Spinal cord (tissue), 10 donors: ENCODE data around the gene KBTBD4. TPM values are rescaled to one million over a fixed set of nuclear protein-coding genes. Genes with fewer than 3 reads are reported as not detected.
"Not testable (repeated sequence)": the region's sequence is repeated elsewhere in the genome, so short reads cannot be mapped to it uniquely, and the experiment has no call there.

Experiments used
- DNase-seq, 6 donors: peaks; one replicate each; pipeline versions ENCODE4 v3.0.0 to v3.0.0-alpha.2; 2013 to 2015; ENCODE audit warnings: low spot score in 6 of 6, low read depth in 4 of 6
- H3K27ac ChIP-seq: one replicate; pipeline ENCODE4 v1.5.1; 2013; ENCODE audit warnings: low read depth, low read length, control low read depth
- H3K27me3 ChIP-seq: one replicate; pipeline ENCODE4 v1.6.1; 2013; ENCODE audit warnings: low read length; ENCODE audit not compliant: control insufficient read depth, insufficient read depth
- H3K36me3 ChIP-seq: one replicate; pipeline ENCODE4 v1.6.1; 2013; ENCODE audit warnings: low read length; ENCODE audit not compliant: control insufficient read depth, insufficient read depth
- H3K4me1 ChIP-seq: one replicate; pipeline ENCODE4 v1.6.1; 2013; ENCODE audit warnings: low read length; ENCODE audit not compliant: control insufficient read depth, insufficient read depth
- H3K4me3 ChIP-seq: one replicate; pipeline ENCODE4 v1.5.1; 2013; ENCODE audit warnings: low read depth, low read length, control low read depth
- H3K9me3 ChIP-seq: one replicate; pipeline ENCODE4 v1.6.1; 2013; ENCODE audit warnings: low read length; ENCODE audit not compliant: control insufficient read depth, insufficient read depth
- WGBS: methylation state at CpG from one replicate; pipeline ENCODE4 v1.1.5; 2013; ENCODE audit warnings: missing lambda C conversion rate; ENCODE audit not compliant: insufficient coverage; 5-methylcytosine and 5-hydroxymethylcytosine counted together
- polyA plus RNA-seq, 2 donors: library from polyadenylated mRNA; unstranded; fragments of 120-200 nt; gene quantifications; one replicate each; pipeline ENCODE4 v1.2.1, GENCODE V29; 2013; ENCODE audit not compliant: insufficient read length in 2 of 2
- total RNA-seq, 2 donors: library from RNA; depleted of rRNA in 1 of 2; stranded (reverse); fragments of 120-200 nt in 1 of 2; fragments of >200 nt in 1 of 2; gene quantifications; one replicate each; pipeline versions ENCODE4 v1.2.3 to v1.2.4, GENCODE V29; 2013 to 2014
- donor health status: healthy.

KBTBD4 gene
- total and polyA plus RNA-seq, 4 donors, result 22.3 to 31.5 (median 26.7) TPM

DNA sequence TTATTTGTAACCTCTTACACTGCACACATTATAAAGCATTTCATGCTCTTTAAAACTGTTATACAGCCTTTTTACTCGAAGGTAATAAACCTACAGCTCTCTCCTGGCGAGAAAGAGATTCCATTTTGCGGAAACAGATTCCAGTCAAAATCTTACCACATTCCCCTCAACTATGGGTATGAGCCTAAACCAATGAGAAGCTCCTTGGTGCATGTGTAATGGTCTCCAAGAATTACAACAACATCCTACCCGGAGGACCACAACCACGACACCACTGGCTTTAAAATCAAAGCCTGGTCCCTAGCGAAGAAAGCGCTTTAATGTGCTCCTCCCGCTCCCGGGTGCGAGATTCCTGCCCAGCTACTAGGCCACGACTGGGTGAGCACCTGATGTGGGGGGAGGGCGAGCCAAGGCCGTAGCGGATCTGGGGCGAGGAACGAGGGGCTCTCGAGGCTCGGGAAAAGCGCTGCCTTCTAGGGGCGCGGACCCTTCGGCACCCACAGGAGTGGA is 26.7 kb downstream of the KBTBD4 start:
- H3K9me3 ChIP-seq, result no peaks in the 10 kb centered on the region
- H3K27ac ChIP-seq, result peak overlapping the region; percentile 88
- peaks cover 3% of the 10 kb centered on the region for H3K36me3 ChIP-seq
- peak in 2 of 6 donors; percentile 43 to 56 for DNase-seq
- H3K4me1 ChIP-seq, result peaks cover 11% of the 10 kb centered on the region
- peak overlapping the region; percentile 92 for H3K4me3 ChIP-seq
- no peaks in the 10 kb centered on the region for H3K27me3 ChIP-seq
- 0% methylated on average over 16 of the region's 22 CpGs for WGBS

DNA sequence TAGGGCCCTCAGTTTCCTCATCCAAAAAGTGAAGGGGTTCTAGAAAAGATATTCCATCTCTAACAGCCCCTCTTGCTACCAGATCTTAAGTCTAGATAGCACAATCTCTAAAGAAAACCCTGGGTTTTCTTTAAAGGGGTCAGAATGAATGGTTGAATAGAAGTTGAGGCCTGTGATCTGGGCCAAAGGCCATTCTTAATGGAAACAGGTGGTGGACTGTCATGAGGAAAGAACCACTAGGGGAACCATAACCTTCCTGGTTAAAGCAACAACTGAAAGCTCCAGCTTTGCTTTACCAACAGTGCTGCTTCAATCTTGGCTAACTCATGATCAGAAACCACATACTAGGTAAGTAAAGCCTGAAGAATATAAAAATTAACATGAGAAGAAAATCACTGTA is 27.7 kb downstream of the KBTBD4 start:
- Histone ChIP-seq H3K9me3 (no peaks in the 10 kb centered on the region), H3K27me3 (no peaks in the 10 kb centered on the region), H3K4me1 (peaks cover 11% of the 10 kb centered on the region), H3K27ac (no peak overlapping the region), H3K4me3 (peak overlapping the region; percentile 92), H3K36me3 (peaks cover 3% of the 10 kb centered on the region)
- no peak for DNase-seq

DNA sequence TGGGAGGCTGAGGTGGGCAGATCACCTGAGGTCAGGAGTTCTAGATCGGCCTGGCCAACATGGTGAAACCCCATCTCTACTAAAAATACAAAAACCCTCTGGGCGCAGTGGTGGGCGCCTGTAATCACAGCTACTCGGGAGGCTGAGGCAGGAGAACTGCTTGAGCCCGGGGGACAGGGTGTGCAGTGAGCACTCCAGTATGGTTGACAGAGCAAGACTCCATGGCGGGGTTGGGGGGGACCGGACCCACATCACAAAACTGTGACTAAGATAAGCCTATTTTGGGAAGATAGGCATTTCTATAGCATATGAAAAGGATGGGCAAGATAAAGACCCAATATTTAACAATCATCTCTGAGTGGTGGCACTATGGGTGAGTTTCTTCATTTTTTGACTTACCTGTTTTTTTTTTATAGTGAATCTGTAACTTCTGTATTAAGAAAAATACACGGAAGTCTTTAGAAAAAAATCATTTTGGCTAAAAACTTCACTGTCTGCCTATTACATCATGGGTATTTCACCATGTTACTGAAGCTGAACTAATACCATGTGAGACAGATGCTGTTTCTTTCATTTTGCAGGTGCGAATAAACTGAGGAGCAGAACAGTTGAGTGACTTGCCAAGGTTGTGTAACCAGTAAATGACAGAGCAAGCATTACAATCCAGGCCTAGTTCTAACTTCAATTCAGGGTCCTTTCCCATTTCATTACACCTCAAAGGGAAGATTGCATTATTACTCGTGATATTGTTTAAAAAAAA is 28.3 kb downstream of the KBTBD4 start:
- Histone ChIP-seq H3K36me3 (peaks cover 3% of the 10 kb centered on the region), H3K27me3 (no peaks in the 10 kb centered on the region), H3K4me1 (peaks cover 11% of the 10 kb centered on the region), H3K9me3 (no peaks in the 10 kb centered on the region), H3K4me3 (no peak overlapping the region), H3K27ac (no peak overlapping the region)
- 90% methylated on average over 5 of the region's 10 CpGs for WGBS
- no peak for DNase-seq

DNA sequence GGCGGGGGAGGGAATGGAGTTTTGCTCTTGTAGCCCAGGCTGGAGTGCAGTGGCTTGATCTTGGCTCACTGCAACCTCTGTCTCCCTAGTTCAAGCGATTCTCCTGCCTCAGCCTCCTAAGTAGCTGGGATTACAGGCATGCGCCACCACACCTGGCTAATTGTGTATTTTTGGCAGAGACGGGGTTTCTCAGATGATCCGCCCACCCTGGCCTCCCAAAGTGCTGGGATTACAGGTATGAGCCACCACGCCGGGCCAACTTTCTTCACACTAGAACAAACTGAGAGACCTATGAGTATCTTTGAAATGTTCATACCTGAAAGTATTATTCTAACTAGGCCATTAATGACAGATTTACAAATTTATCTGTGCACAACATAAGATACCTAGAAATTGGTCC is 32.5 kb downstream of the KBTBD4 start:
- not testable (repeated sequence) for H3K9me3 ChIP-seq, H3K4me3 ChIP-seq, H3K4me1 ChIP-seq, DNase-seq, H3K36me3 ChIP-seq, H3K27ac ChIP-seq, H3K27me3 ChIP-seq
- 100% methylated on average over 3 of the region's 7 CpGs for WGBS

DNA sequence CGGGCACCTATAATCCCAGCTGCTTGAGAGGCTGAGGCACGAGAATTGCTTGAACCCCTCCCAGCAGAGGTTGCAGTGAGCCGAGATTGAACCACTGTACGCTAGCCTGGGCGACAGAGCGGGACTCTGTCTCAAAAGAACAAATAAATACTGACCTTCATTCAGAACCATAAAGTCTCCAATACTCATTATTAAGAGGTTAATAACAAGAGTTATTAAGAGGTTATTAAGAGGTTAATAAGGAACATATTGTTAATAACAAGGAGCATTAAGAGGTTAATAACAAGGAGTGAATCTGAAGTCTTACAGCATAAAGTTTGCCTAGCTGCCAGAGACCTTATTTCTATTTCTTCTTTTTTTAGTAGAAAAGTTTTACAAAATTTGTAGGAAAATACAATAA is 33.5 kb downstream of the KBTBD4 start:
- DNase-seq, result no peak
- WGBS, result no CpG with 5 or more reads among the region's 6 CpGs
- Histone ChIP-seq H3K27ac (no peak overlapping the region), H3K36me3 (peaks cover 3% of the 10 kb centered on the region), H3K9me3 (no peaks in the 10 kb centered on the region), H3K4me1 (peaks cover 10% of the 10 kb centered on the region), H3K27me3 (no peaks in the 10 kb centered on the region), H3K4me3 (no peak overlapping the region)

DNA sequence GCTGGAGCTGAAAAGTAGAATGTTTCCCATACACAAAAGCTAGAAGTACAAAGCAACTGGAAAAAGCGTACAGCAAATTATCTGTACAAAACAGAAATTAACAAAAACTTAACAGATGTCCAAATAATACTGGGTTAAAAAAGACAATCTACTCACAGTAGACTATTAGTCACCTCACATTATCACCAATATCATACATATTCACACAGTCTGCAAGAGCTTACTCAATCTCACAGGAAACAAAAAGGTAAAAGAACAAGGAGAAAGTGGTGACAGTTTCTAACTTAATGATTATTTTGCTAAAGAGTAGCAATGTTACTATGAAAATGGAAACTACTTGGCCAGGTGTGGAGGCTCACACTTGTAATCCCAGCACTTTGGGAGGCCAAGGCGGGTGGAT is 37.7 kb downstream of the KBTBD4 start:
- no peak for DNase-seq
- no CpG with 5 or more reads among the region's 2 CpGs for WGBS
- no peaks in the 10 kb centered on the region for H3K27me3 ChIP-seq
- peaks cover 25% of the 10 kb centered on the region for H3K4me1 ChIP-seq
- no peaks in the 10 kb centered on the region for H3K9me3 ChIP-seq
- peaks cover under 1% of the 10 kb centered on the region for H3K36me3 ChIP-seq
- no peak overlapping the region for H3K4me3 ChIP-seq
- no peak overlapping the region for H3K27ac ChIP-seq

DNA sequence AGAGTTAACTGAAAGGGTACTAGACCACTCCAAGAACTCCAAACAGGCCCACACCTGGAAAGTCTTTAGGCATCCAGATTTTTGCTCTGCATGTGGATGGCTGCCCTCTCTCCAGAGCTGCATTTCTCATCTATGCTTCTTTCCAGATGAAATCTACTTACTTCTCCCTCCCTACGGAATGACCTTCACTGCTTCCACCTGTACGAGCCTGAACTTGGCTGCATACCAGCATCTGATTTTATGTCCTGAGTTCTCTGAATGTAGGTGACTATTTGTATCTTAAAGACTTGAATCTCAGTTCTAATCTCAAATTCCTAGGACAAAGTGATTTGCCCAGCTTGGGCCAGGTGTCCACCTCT is 39.1 kb downstream of the KBTBD4 start:
- H3K4me3 ChIP-seq, result no peak overlapping the region

DNA sequence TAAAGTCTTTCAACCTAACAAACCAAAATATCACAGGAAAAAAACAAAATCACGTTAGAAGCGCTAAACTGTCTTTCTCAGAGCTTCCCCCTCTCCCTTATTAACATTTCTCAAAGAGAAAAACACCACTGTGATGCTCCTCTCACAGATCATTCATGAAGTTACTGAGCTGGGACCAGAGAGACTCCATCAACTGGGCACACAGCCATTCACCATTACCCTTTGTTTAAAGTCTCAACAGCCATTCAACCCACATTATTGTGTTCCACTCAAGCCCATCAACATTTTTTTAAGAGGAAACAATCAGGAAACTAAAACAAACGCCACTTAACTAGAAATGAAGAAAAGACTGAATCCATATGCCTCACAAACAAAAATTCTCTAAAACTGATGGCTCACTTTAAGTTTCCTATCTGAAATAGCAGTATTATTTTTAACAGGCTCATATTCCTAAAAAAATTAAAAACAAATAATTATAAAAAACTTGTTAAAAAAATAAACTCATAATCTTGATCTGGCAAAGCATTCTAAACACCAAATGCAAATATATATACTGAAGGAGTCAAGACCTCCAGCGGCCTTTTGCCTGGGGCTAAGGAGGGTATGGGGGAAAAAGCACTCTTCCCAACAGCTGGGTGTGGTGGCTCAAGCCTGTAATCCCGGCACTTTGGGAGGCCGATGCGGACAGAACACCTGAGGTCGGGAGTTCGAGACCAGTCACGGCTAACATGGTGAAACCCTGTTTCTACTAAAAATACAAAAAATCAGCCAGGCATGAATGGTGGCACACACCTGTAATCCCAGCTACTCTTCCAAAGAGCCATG is 39.8 kb downstream of the KBTBD4 start:
- no peak overlapping the region for H3K4me3 ChIP-seq
- H3K27me3 ChIP-seq, result no peaks in the 10 kb centered on the region
- peak in 3 of 6 donors; percentile 53 to 88 (median 85) for DNase-seq
- peaks cover 27% of the 10 kb centered on the region for H3K4me1 ChIP-seq
- 67% methylated on average over 8 of the region's 10 CpGs for WGBS
- H3K9me3 ChIP-seq, result no peaks in the 10 kb centered on the region
- H3K36me3 ChIP-seq, result peaks cover 8% of the 10 kb centered on the region
- H3K27ac ChIP-seq, result peak overlapping the region; percentile 29

More for the DNA sequence above, 39.1 kb downstream of the KBTBD4 start:
- Histone ChIP-seq H3K27me3 (no peaks in the 10 kb centered on the region), H3K27ac (no peak overlapping the region), H3K9me3 (no peaks in the 10 kb centered on the region), H3K4me1 (peaks cover 25% of the 10 kb centered on the region), H3K36me3 (peaks cover 8% of the 10 kb centered on the region)
- no CpG with 5 or more reads among the region's 2 CpGs for WGBS
- peak in 1 of 6 donors; percentile 24 for DNase-seq

DNA sequence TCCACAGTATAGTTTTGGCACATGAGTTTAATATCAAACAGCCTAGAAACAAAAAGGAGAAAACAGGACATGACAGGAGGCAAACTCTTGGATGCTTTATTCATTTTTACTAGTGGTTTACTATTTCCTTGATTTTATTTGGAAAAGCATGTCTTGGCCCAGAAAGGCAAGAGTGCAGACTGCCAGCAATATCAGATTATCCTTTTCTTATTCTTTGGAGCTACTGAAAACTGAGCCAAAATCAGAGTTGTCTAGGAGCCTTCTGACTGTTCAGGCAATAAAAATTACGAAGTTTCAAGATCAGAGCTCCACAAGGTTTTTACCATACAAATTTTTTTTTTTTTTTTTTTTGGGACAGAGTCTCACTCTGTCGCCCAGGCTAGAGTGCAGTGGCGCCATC is 41.9 kb downstream of the KBTBD4 start:
- peak in 1 of 6 donors; percentile 65 for DNase-seq
- Histone ChIP-seq H3K4me1 (peaks cover 39% of the 10 kb centered on the region), H3K4me3 (no peak overlapping the region), H3K27ac (no peak overlapping the region), H3K36me3 (peaks cover 8% of the 10 kb centered on the region), H3K27me3 (no peaks in the 10 kb centered on the region), H3K9me3 (no peaks in the 10 kb centered on the region)
- WGBS, result 80% methylated on average over 1 of the region's 3 CpGs
